Stimulated activated CD4-positive, alpha-beta T cell treated with anti-CD3 and anti-CD28 coated beads, Interleukin-4, amount 100 ng/mL, for 48 hours (primary cell): ENCODE measurements around the gene NTN4.
"Not testable (repeated sequence)": the region's sequence is repeated elsewhere in the genome, so short reads cannot be mapped to it uniquely, and the experiment has no call there.

Experiments used
- DNase-seq, 2 donors: peaks; one replicate each; pipeline ENCODE4 v3.0.0-alpha.2; 2020; ENCODE audit warnings: low read depth in 2 of 2

NTN4 gene

GRCh38 chr12:95755261-95755865, 35.2 kb downstream of the NTN4 start:
- DNase-seq = no peak

- DNase-seq = not testable (repeated sequence)
Measured at GRCh38 chr12:95746062-95746461, 44.5 kb downstream of the NTN4 start.

GRCh38 chr12:95742586-95742985, 48.0 kb downstream of the NTN4 start:
- DNase-seq = no peak

- no peak for DNase-seq
Measured at GRCh38 chr12:95741635-95742034, 48.9 kb downstream of the NTN4 start.

GRCh38 chr12:95740751-95741150, 49.8 kb downstream of the NTN4 start:
- no peak for DNase-seq

- no peak for DNase-seq
Measured at GRCh38 chr12:95739561-95740313, 50.8 kb downstream of the NTN4 start.

GRCh38 chr12:95738024-95738611, 52.4 kb downstream of the NTN4 start:
- DNase-seq = no peak

- DNase-seq = no peak
Measured at GRCh38 chr12:95736631-95737030, 53.9 kb downstream of the NTN4 start.

- DNase-seq = not testable (repeated sequence)
Measured at GRCh38 chr12:95735728-95736127, 54.8 kb downstream of the NTN4 start.

GRCh38 chr12:95733141-95733825, 57.3 kb downstream of the NTN4 start:
- no peak for DNase-seq

- DNase-seq = no peak
Measured at GRCh38 chr12:95731519-95731958, 59.0 kb downstream of the NTN4 start.

- DNase-seq = no peak
Measured at GRCh38 chr12:95730457-95730856, 60.1 kb downstream of the NTN4 start.

GRCh38 chr12:95726903-95727302, 63.7 kb downstream of the NTN4 start:
- no peak for DNase-seq

GRCh38 chr12:95724767-95725166, 65.8 kb downstream of the NTN4 start:
- no peak for DNase-seq

GRCh38 chr12:95723693-95724384, 66.7 kb downstream of the NTN4 start:
- no peak for DNase-seq

- no peak for DNase-seq
Measured at GRCh38 chr12:95721320-95721719, 69.2 kb downstream of the NTN4 start.

GRCh38 chr12:95720146-95720545, 70.4 kb downstream of the NTN4 start:
- no peak for DNase-seq

GRCh38 chr12:95718772-95719171, 71.8 kb downstream of the NTN4 start:
- DNase-seq = no peak

- no peak for DNase-seq
Measured at GRCh38 chr12:95718006-95718431, 72.5 kb downstream of the NTN4 start.

GRCh38 chr12:95717316-95717928, 73.1 kb downstream of the NTN4 start:
- DNase-seq = no peak

GRCh38 chr12:95715177-95715576, 75.4 kb downstream of the NTN4 start:
- DNase-seq = no peak
